Mammary epithelial cell (primary cell): ENCODE measurements around the gene GRM5.

Source experiments
- CTCF ChIP-seq, 2 donors: IDR thresholded peaks in 1 of 2; conservative IDR thresholded peaks in 1 of 2; 2 replicates each; pipeline ENCODE4 v1.5.1; 2011 to 2012; ENCODE audit warnings: inconsistent platforms in 2 of 2, low read length in 2 of 2, mild to moderate bottlenecking in 2 of 2, control low read depth in 1 of 2, low read depth in 1 of 2; ENCODE audit not compliant: insufficient read depth in 1 of 2; ENCODE audit errors: extremely low read depth in 1 of 2
- EZH2 ChIP-seq: IDR thresholded peaks from 2 replicates; pipeline ENCODE4 v1.6.1; 2012; ENCODE audit warnings: low read length, inconsistent platforms, borderline replicate concordance

DNA sequence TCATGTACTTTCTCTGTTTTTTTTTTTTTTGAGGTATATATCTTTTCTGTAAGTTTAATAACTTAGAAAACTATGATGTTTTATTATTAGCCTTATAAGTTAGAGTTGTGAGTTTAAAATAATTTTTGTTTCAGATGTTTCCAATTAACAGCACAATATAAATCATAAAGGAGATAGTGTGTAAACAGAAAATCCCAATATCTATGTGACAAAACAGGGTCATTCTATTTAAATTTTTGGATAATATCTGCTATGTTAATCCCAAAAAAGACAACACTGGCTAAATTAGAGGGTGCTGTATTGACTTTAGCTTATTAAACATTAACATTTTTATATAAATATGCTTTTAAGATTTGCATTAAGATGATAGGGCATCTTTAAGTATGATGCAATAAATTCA is 410.1 kb downstream of the GRM5 start:
- TF ChIP-seq CTCF (conservative IDR thresholded peaks at IDR 0.05 in 1 of 2, IDR thresholded peaks at IDR 0.05 in 1 of 2; ENCODE audit: extremely low read depth in 1 of 2, insufficient read depth in 1 of 2, low read depth in 1 of 2, low read length in 2 of 2): no peak
- TF ChIP-seq EZH2: no peak
